ENCODE measurements around the gene CDYL.

CDYL gene

GRCh38 chr6:4937414-4937813 is 161.2 kb downstream of the CDYL start:
- no peaks in the 10 kb centered on the region for H3K9me2 ChIP-seq (replicated peaks; ENCODE audit: insufficient read depth, low read length)
- no peak overlapping the region for H3K27ac ChIP-seq (ENCODE audit: low read depth, low read length)
- no peaks in the 10 kb centered on the region for H3K79me2 ChIP-seq (ENCODE audit: insufficient read depth, low read length)

GRCh38 chr6:4939241-4939640 is 163.0 kb downstream of the CDYL start:
- Histone ChIP-seq H3F3A (ENCODE audit: insufficient read depth) (no peaks in the 10 kb centered on the region), H3K4me3 (ENCODE audit: insufficient read depth, low read length, poor library complexity, severe bottlenecking) (no peak overlapping the region), H3K27ac (ENCODE audit: low read depth, low read length) (no peak overlapping the region), H3K9me3 (ENCODE audit: insufficient read depth, low read length) (no peaks in the 10 kb centered on the region), H3K4me2 (ENCODE audit: low read depth, low read length, poor library complexity, severe bottlenecking) (no peak overlapping the region), H3K9me2 (replicated peaks; ENCODE audit: insufficient read depth, low read length) (no peaks in the 10 kb centered on the region), H3K36me3 (ENCODE audit: low read length) (no peaks in the 10 kb centered on the region), H3K27me3 (ENCODE audit: low read length) (no peaks in the 10 kb centered on the region), H3K9ac (ENCODE audit: low read length) (no peak overlapping the region), H2AFZ (ENCODE audit: low read depth, low read length, severe bottlenecking) (no peak overlapping the region), H3K79me2 (ENCODE audit: insufficient read depth, low read length) (no peaks in the 10 kb centered on the region), H4K20me1 (ENCODE audit: low read depth, low read length) (no peaks in the 10 kb centered on the region)
- no peak for TF ChIP-seq CTCF (IDR thresholded peaks at IDR 0.05; ENCODE audit: insufficient read depth, low read length, poor library complexity, severe bottlenecking)
- TF ChIP-seq EZH2phosphoT487 (conservative IDR thresholded peaks at IDR 0.05; ENCODE audit: low read length) = no peak

More at GRCh38 chr6:4937414-4937813, 161.2 kb downstream of the CDYL start:
- no peaks in the 10 kb centered on the region for H3K36me3 ChIP-seq (ENCODE audit: low read length)
- no peaks in the 10 kb centered on the region for H3K27me3 ChIP-seq (ENCODE audit: low read length)
- no peaks in the 10 kb centered on the region for H4K20me1 ChIP-seq (ENCODE audit: low read depth, low read length)
- no peaks in the 10 kb centered on the region for H3K9me3 ChIP-seq (ENCODE audit: insufficient read depth, low read length)
- H3K9ac ChIP-seq (ENCODE audit: low read length) = no peak overlapping the region
- H3K4me2 ChIP-seq (ENCODE audit: low read depth, low read length, poor library complexity, severe bottlenecking) = no peak overlapping the region
- no peak overlapping the region for H2AFZ ChIP-seq (ENCODE audit: low read depth, low read length, severe bottlenecking)
- TF ChIP-seq CTCF (IDR thresholded peaks at IDR 0.05; ENCODE audit: insufficient read depth, low read length, poor library complexity, severe bottlenecking) (no peak), EZH2phosphoT487 (conservative IDR thresholded peaks at IDR 0.05; ENCODE audit: low read length) (no peak)
- no peak overlapping the region for H3K4me3 ChIP-seq (ENCODE audit: insufficient read depth, low read length, poor library complexity, severe bottlenecking)
- H3F3A ChIP-seq (ENCODE audit: insufficient read depth) = no peaks in the 10 kb centered on the region

GRCh38 chr6:4940416-4940815 is 164.2 kb downstream of the CDYL start:
- Histone ChIP-seq H3K79me2 (ENCODE audit: insufficient read depth, low read length) (no peaks in the 10 kb centered on the region), H3K4me2 (ENCODE audit: low read depth, low read length, poor library complexity, severe bottlenecking) (no peak overlapping the region), H3K9ac (ENCODE audit: low read length) (no peak overlapping the region), H2AFZ (ENCODE audit: low read depth, low read length, severe bottlenecking) (no peak overlapping the region), H3K9me2 (replicated peaks; ENCODE audit: insufficient read depth, low read length) (no peaks in the 10 kb centered on the region), H3K4me3 (ENCODE audit: insufficient read depth, low read length, poor library complexity, severe bottlenecking) (no peak overlapping the region), H4K20me1 (ENCODE audit: low read depth, low read length) (no peaks in the 10 kb centered on the region), H3K9me3 (ENCODE audit: insufficient read depth, low read length) (no peaks in the 10 kb centered on the region), H3K36me3 (ENCODE audit: low read length) (no peaks in the 10 kb centered on the region), H3F3A (ENCODE audit: insufficient read depth) (no peaks in the 10 kb centered on the region), H3K27ac (ENCODE audit: low read depth, low read length) (no peak overlapping the region), H3K27me3 (ENCODE audit: low read length) (no peaks in the 10 kb centered on the region)
- TF ChIP-seq CTCF (IDR thresholded peaks at IDR 0.05; ENCODE audit: insufficient read depth, low read length, poor library complexity, severe bottlenecking) = no peak

Data from SU-DHL-6 (cell line).